ENCODE data around the gene BDKRB1. TPM values are rescaled to one million over a fixed set of nuclear protein-coding genes. Genes with fewer than 3 reads are reported as not detected.
"Not testable (repeated sequence)": the region's sequence is repeated elsewhere in the genome, so short reads cannot be mapped to it uniquely, and the experiment has no call there.

The BDKRB1 gene
- total RNA-seq, 4 donors from 2014 or later = 2.2 to 3.4 (median 2.8) TPM

- H3K4me1 ChIP-seq = peaks cover 0 to 17% (median 4%) of the 10 kb centered on the region in 4 donors
- peak overlapping the region in 3 of 4 donors; percentile 51 to 93 (median 83) for H3K27ac ChIP-seq
- TF ChIP-seq CTCF (IDR thresholded peaks at IDR 0.05) (no peak), POLR2A (IDR thresholded peaks at IDR 0.05) (peak in 1 of 2 donors; percentile 14)
- H3K4me3 ChIP-seq = no peak overlapping the region
- DNase-seq = peak in 2 of 3 donors; percentile 71 to 85
- H3K9me3 ChIP-seq = no peaks in the 10 kb centered on the region
- no peaks in the 10 kb centered on the region for H3K27me3 ChIP-seq
- H3K36me3 ChIP-seq = peaks cover 0 to 29% (median 0%) of the 10 kb centered on the region in 3 donors
Observed at GRCh38 chr14:96239711-96240141, 16.3 kb upstream of the BDKRB1 start.

DNA sequence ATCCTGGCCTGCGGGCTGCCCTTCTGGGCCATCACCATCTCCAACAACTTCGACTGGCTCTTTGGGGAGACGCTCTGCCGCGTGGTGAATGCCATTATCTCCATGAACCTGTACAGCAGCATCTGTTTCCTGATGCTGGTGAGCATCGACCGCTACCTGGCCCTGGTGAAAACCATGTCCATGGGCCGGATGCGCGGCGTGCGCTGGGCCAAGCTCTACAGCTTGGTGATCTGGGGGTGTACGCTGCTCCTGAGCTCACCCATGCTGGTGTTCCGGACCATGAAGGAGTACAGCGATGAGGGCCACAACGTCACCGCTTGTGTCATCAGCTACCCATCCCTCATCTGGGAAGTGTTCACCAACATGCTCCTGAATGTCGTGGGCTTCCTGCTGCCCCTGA is 15.4 kb upstream of the BDKRB1 start:
- no peaks in the 10 kb centered on the region for H3K9me3 ChIP-seq
- no peak overlapping the region for H3K4me3 ChIP-seq
- peaks cover 0 to 29% (median 0%) of the 10 kb centered on the region in 3 donors for H3K36me3 ChIP-seq
- DNase-seq = no peak
- peak overlapping the region in 2 of 4 donors; percentile 51 to 93 for H3K27ac ChIP-seq
- peaks cover 0 to 17% (median 4%) of the 10 kb centered on the region in 4 donors for H3K4me1 ChIP-seq
- no peaks in the 10 kb centered on the region for H3K27me3 ChIP-seq
- no peak for TF ChIP-seq POLR2A (IDR thresholded peaks at IDR 0.05)
- TF ChIP-seq CTCF (IDR thresholded peaks at IDR 0.05) = no peak

- no peak overlapping the region for H3K27ac ChIP-seq
- no peak overlapping the region for H3K4me3 ChIP-seq
- TF ChIP-seq CTCF (IDR thresholded peaks at IDR 0.05) (no peak), POLR2A (IDR thresholded peaks at IDR 0.05) (no peak)
- H3K27me3 ChIP-seq = no peaks in the 10 kb centered on the region
- DNase-seq = no peak
- no peaks in the 10 kb centered on the region for H3K9me3 ChIP-seq
- H3K36me3 ChIP-seq = peaks cover 0 to 29% (median 0%) of the 10 kb centered on the region in 3 donors
- peaks cover 0 to 17% (median 4%) of the 10 kb centered on the region in 4 donors for H3K4me1 ChIP-seq
Observed at GRCh38 chr14:96242126-96242525, 13.9 kb upstream of the BDKRB1 start.

- H3K4me3 ChIP-seq = no peak overlapping the region
- TF ChIP-seq CTCF (IDR thresholded peaks at IDR 0.05) = no peak
- TF ChIP-seq POLR2A (IDR thresholded peaks at IDR 0.05) = no peak
- no peaks in the 10 kb centered on the region for H3K9me3 ChIP-seq
- peaks cover 0 to 14% (median 4%) of the 10 kb centered on the region in 4 donors for H3K4me1 ChIP-seq
- DNase-seq = no peak
- no peaks in the 10 kb centered on the region for H3K27me3 ChIP-seq
- peaks cover 0 to 26% (median 0%) of the 10 kb centered on the region in 3 donors for H3K36me3 ChIP-seq
- H3K27ac ChIP-seq = no peak overlapping the region
Observed at GRCh38 chr14:96243785-96244184, 12.2 kb upstream of the BDKRB1 start.

- not testable (repeated sequence) for H3K27ac ChIP-seq, H3K4me3 ChIP-seq, H3K9me3 ChIP-seq, DNase-seq, H3K4me1 ChIP-seq, H3K27me3 ChIP-seq
- peaks cover 0 to 24% (median 0%) of the 10 kb centered on the region in 3 donors for H3K36me3 ChIP-seq
Observed at GRCh38 chr14:96245074-96245473, 10.9 kb upstream of the BDKRB1 start.

- DNase-seq = no peak
- H3K4me1 ChIP-seq = no peaks in the 10 kb centered on the region
- H3K27ac ChIP-seq = no peak overlapping the region
- TF ChIP-seq POLR2A (IDR thresholded peaks at IDR 0.05) = no peak
- no peak for TF ChIP-seq CTCF (IDR thresholded peaks at IDR 0.05)
- H3K4me3 ChIP-seq = no peak overlapping the region
- H3K9me3 ChIP-seq = no peaks in the 10 kb centered on the region
- H3K36me3 ChIP-seq = peaks cover 0 to 16% (median 0%) of the 10 kb centered on the region in 3 donors
- H3K27me3 ChIP-seq = no peaks in the 10 kb centered on the region
Observed at GRCh38 chr14:96245710-96246538, 10.1 kb upstream of the BDKRB1 start.

Data from Peyer's patch (tissue), 4 donors.